K562 (cell line): ENCODE results near the gene ALG12. TPM values are rescaled to one million over a fixed set of nuclear protein-coding genes. Genes with fewer than 3 reads are reported as not detected.

Source experiments
- ATAC-seq: fragments of 200-7000 bp; cut with Tn5 transposase; 3 replicates; pipeline ENCODE4 v1.9.1; 2020; ENCODE audit warnings: moderate library complexity
- BruUV-seq: library from RNA; stranded (reverse); fragments of 400-500 nt; replicated peaks from 2 replicates; lab custom pipeline; 2021; lab: Mats Ljungman, UMichigan
- CTCF ChIA-PET: fragments of 300-600 bp; formaldehyde crosslinking; extraction: SDS; loops from one replicate; lab custom pipeline; 2021; ENCODE audit warnings: low intra/inter-chr PET ratio; lab: Yijun Ruan, JAX
- POLR2A ChIA-PET: fragments of 300-600, 350-650 bp; sonication (Branson Sonifier 250); formaldehyde crosslinking; extraction: SDS; loops from one replicate; lab custom pipeline; 2021; ENCODE audit warnings: antibody characterized with exemption, inconsistent platforms; lab: Yijun Ruan, JAX
- DNase-seq, 4 experiments: peaks; one replicate each; pipeline versions ENCODE4 v3.0.0 to v3.0.0-alpha.2; 2011 to 2018; ENCODE audit warnings: low spot score in 3 of 4, mixed read lengths in 3 of 4; ENCODE audit errors: extremely low read depth in 1 of 4
- FAIRE-seq: peaks from 2 replicates; lab custom pipeline; 2011; peaks lifted over from hg19 to GRCh38; lab: Jason Lieb, UNC
- H2AFZ ChIP-seq: 2 replicates; pipeline ENCODE4 v1.6.0; 2011; ENCODE audit warnings: low read depth, low read length, control low read depth, inconsistent platforms
- H3K27ac ChIP-seq: fragments of 200-600 bp; 3 replicates; pipeline ENCODE4 v1.8.0; 2011; ENCODE audit warnings: low read depth, mild to moderate bottlenecking, control low read depth, inconsistent platforms, low read length, moderate library complexity, mixed read lengths; ENCODE audit errors: extremely low read depth
- H3K27me3 ChIP-seq, 2 experiments: fragments of 300-600 bp in 1 of 2; 2 replicates in 1 of 2; 3 replicates in 1 of 2; pipeline versions ENCODE4 v1.6.0 to v1.8.0; 2011; ENCODE audit warnings: inconsistent platforms in 2 of 2, low read length in 2 of 2, mild to moderate bottlenecking in 1 of 2, mixed read lengths in 1 of 2, moderate library complexity in 1 of 2; ENCODE audit not compliant: control insufficient read depth in 2 of 2, insufficient read depth in 2 of 2
- H3K36me3 ChIP-seq: fragments of 300-600 bp; 3 replicates; pipeline ENCODE4 v1.8.0; 2011; ENCODE audit warnings: mild to moderate bottlenecking, low read length, inconsistent platforms; ENCODE audit not compliant: control insufficient read depth, insufficient read depth
- H3K4me1 ChIP-seq, 2 experiments: fragments of 200-600 bp in 1 of 2; replicated peaks in 1 of 2; 2 replicates in 1 of 2; 3 replicates in 1 of 2; pipeline versions ENCODE4 v1.5.1 to v1.8.0; 2011; ENCODE audit warnings: inconsistent platforms in 2 of 2, low read length in 2 of 2, mild to moderate bottlenecking in 1 of 2, mixed read lengths in 1 of 2, moderate library complexity in 1 of 2; ENCODE audit not compliant: control insufficient read depth in 2 of 2, insufficient read depth in 2 of 2
- H3K4me2 ChIP-seq: 2 replicates; pipeline ENCODE4 v1.6.1; 2011; ENCODE audit warnings: low read length, control low read depth, inconsistent platforms, mixed read lengths; ENCODE audit not compliant: insufficient read depth
- H3K4me3 ChIP-seq: fragments of 200-600 bp; sonication (generic), shearing (Covaris generic); 2 replicates; pipeline ENCODE4 v1.5.1; 2016; ENCODE audit warnings: control low read depth, inconsistent platforms
- H3K79me2 ChIP-seq: fragments of 200-600 bp; 3 replicates; pipeline ENCODE4 v1.8.0; 2011; ENCODE audit warnings: low read length, inconsistent platforms; ENCODE audit not compliant: control insufficient read depth, insufficient read depth
- H3K9ac ChIP-seq, 2 experiments: 2 replicates each; pipeline versions ENCODE4 v1.6.0 to v1.6.1; 2011; ENCODE audit warnings: low read depth in 2 of 2, low read length in 2 of 2, control low read depth in 1 of 2, inconsistent platforms in 1 of 2, mild to moderate bottlenecking in 1 of 2, mixed read lengths in 1 of 2; ENCODE audit not compliant: insufficient read depth in 1 of 2
- H3K9me1 ChIP-seq: one replicate; pipeline ENCODE4 v1.6.0; 2011; ENCODE audit warnings: inconsistent platforms, mild to moderate bottlenecking, low read length, moderate library complexity; ENCODE audit not compliant: control insufficient read depth, insufficient read depth
- H3K9me3 ChIP-seq: replicated peaks from 2 replicates; pipeline ENCODE4 v1.5.1; 2011; ENCODE audit warnings: low read depth, low read length, inconsistent platforms; ENCODE audit not compliant: control insufficient read depth, insufficient read depth
- H4K20me1 ChIP-seq: replicated peaks from 2 replicates; pipeline ENCODE4 v1.6.1; 2011; ENCODE audit warnings: low read length, inconsistent platforms, mixed read lengths; ENCODE audit not compliant: control insufficient read depth, insufficient read depth
- ATF4 ChIP-seq: fragments of 450-650 bp; formaldehyde crosslinking; IDR thresholded peaks from 2 replicates; pipeline ENCODE4 v1.4.0; 2022; ENCODE audit warnings: mild to moderate bottlenecking, moderate library complexity
- COPS2 ChIP-seq: fragments of 450-650 bp; conservative IDR thresholded peaks from 2 replicates; pipeline ENCODE4 v1.6.1; 2016; ENCODE audit warnings: mild to moderate bottlenecking, moderate library complexity
- HNRNPUL1 ChIP-seq: fragments of 200-400 bp; formaldehyde crosslinking; IDR thresholded peaks from 2 replicates; pipeline ENCODE4 v1.6.1; 2017; ENCODE audit warnings: low read length
- MCM2 ChIP-seq: fragments of 450-650 bp; IDR thresholded peaks from 2 replicates; pipeline ENCODE4 v1.6.1; 2017; ENCODE audit warnings: low read depth, mild to moderate bottlenecking
- SMAD1 ChIP-seq: fragments of 150-350 bp; IDR thresholded peaks from 2 replicates; pipeline ENCODE4 v1.6.1; 2014; ENCODE audit warnings: low read length, low read depth; ENCODE audit not compliant: partially characterized antibody
- TBL1XR1 ChIP-seq, 2 experiments: IDR thresholded peaks; 2 replicates each; pipeline ENCODE4 v1.6.1; 2012; ENCODE audit warnings: improper control_type of control experiment in 2 of 2, low read length in 2 of 2, mild to moderate bottlenecking in 1 of 2
- ZBTB40 ChIP-seq, 2 experiments: fragments of 450-650 bp in 1 of 2; sonication (generic) in 1 of 2; formaldehyde crosslinking in 1 of 2; IDR thresholded peaks; 2 replicates each; pipeline versions ENCODE4 v1.7.1 to v1.9.0; 2016 to 2022; ENCODE audit warnings: inconsistent platforms in 1 of 2, mild to moderate bottlenecking in 1 of 2, missing genetic modification reagents in 1 of 2
- ZFP91 ChIP-seq: sonication (generic); formaldehyde crosslinking; IDR thresholded peaks from 2 replicates; pipeline ENCODE4 v1.8.0; 2022; ENCODE audit warnings: mild to moderate bottlenecking, missing genetic modification reagents
- WGBS: fragments of 100-300 bp; shearing (Covaris generic); methylation state at CpG from one replicate; pipeline ENCODE4 v1.1.6; 2016; ENCODE audit warnings: low coverage, mixed read lengths; ENCODE audit not compliant: insufficient coverage; ENCODE audit errors: missing lambda C conversion rate; 5-methylcytosine and 5-hydroxymethylcytosine counted together
- in situ Hi-C: fragments of 300-500 bp; cut with MboI; formaldehyde crosslinking; loops from 4 replicates; pipeline ENCODE4 v1.15.0; 2018; ENCODE audit warnings: inconsistent platforms, mixed read lengths
- intact Hi-C: fragments of 100-400 bp; cut with micrococcal nuclease; formaldehyde crosslinking; loops from 2 replicates; pipeline ENCODE4 v1.14.2; 2022
- polyA plus RNA-seq, 8 experiments: library from polyadenylated mRNA; depleted of rRNA in 4 of 8; stranded (reverse) in 5 of 8; unstranded in 3 of 8; fragments of >200 nt; fragmentation: Nextera tagmentation in 2 of 8; fragmentation: Illumina TruSeq in 1 of 8; extraction: Ambion mirVana in 2 of 8; extraction: Trizol in 1 of 8; gene quantifications; 2 replicates each; pipeline versions ENCODE4 v1.2.1 to v1.2.3, GENCODE V29; 2011 to 2014; ENCODE audit warnings: inconsistent platforms in 1 of 8, missing spikeins in 1 of 8
- total RNA-seq, 7 experiments: library from RNA; depleted of rRNA in 6 of 7; stranded (reverse); fragments of >200 nt in 6 of 7; fragmentation: Illumina TruSeq in 2 of 7; extraction: Trizol in 2 of 7; gene quantifications; 2 replicates each; pipeline versions ENCODE4 v1.2.1 to v1.2.3, GENCODE V29; 2011 to 2021; ENCODE audit warnings: low replicate concordance in 1 of 7

Gene ALG12
- total and polyA plus RNA-seq, 9 of the 15 experiments (the other 6 are each of a cell fraction or from before 2014, with no cell fraction given): 0.20 to 8.5 (median 3.4) TPM

- H3K9ac ChIP-seq: peak within 1 kb of the TSS; percentile 88 to 97
- in situ Hi-C loops: no loop called here
- TF ChIP-seq SMAD1: no peak
- TF ChIP-seq TBL1XR1 (IDR thresholded peaks at IDR 0.05; ENCODE audit: low read length in 2 of 2): no peak
- no peak for TF ChIP-seq COPS2
- no peak for TF ChIP-seq MCM2
- no peak for TF ChIP-seq ZFP91
- no peak for TF ChIP-seq ATF4 (CRISPR knock-in tag)
- no peak for TF ChIP-seq HNRNPUL1
- peak; percentile 67 for TF ChIP-seq ZBTB40 (IDR thresholded peaks at IDR 0.05)
- TF ChIP-seq ZBTB40 (CRISPR knock-in tag; IDR thresholded peaks at IDR 0.05): no peak
Measured at GRCh38 chr22:49960159-49961004, 42.1 kb upstream of the ALG12 start, which contains the start of gene PIM3. Gene PIM3 (plus strand): TSS chr22:49960772. CDS start chr22:49960948, 176 bp downstream.

More at GRCh38 chr22:49960159-49961004, 42.1 kb upstream of the ALG12 start, which contains the start of gene PIM3:
- Histone ChIP-seq H4K20me1 (peaks cover 15% of the 10 kb centered on the region), H3K9me3 (no peaks in the 10 kb centered on the region), H3K4me2 (peak within 1 kb of the TSS; percentile 90), H3K79me2 (peaks cover 43% of the 10 kb centered on the region), H3K4me3 (peak within 1 kb of the TSS; percentile 76), H3K9me1 (no peaks in the 10 kb centered on the region), H2AFZ (peak within 1 kb of the TSS; percentile 70), H3K27ac (peak within 1 kb of the TSS; percentile 94), H3K27me3 (no peaks in the 10 kb centered on the region), H3K4me1 (peaks cover 20 to 86% of the 10 kb centered on the region in 2 experiments), H3K36me3 (peaks cover 34% of the 10 kb centered on the region; the same call in 1 of the 3 replicates)
- peak; percentile 81 for FAIRE-seq
- DNase-seq: peak; percentile 89 to 96 (median 92)
- under 1% methylated on average over 38 of the region's 137 CpGs for WGBS
- POLR2A ChIA-PET: interaction anchor here (1.0 to 2.9 kb wide), 2 partner anchors 9 to 13 kb away, joined by 3 to 10 read pairs; no protein-coding TSS in a partner anchor
- CTCF ChIA-PET: interaction anchor here (0.6 kb wide), 1 partner anchor 41 kb away, joined by 3 read pairs; no protein-coding TSS in a partner anchor
- ATAC-seq: peak; percentile 87
- intact Hi-C loops: no loop called here
- BruUV-seq: no TSS peak
